ENCODE data around the gene FASTK. TPM values are rescaled to one million over a fixed set of nuclear protein-coding genes. Genes with fewer than 3 reads are reported as not detected.

FASTK gene
- total RNA-seq, 1 donor from 2014 or later = 97.6 TPM

DNA sequence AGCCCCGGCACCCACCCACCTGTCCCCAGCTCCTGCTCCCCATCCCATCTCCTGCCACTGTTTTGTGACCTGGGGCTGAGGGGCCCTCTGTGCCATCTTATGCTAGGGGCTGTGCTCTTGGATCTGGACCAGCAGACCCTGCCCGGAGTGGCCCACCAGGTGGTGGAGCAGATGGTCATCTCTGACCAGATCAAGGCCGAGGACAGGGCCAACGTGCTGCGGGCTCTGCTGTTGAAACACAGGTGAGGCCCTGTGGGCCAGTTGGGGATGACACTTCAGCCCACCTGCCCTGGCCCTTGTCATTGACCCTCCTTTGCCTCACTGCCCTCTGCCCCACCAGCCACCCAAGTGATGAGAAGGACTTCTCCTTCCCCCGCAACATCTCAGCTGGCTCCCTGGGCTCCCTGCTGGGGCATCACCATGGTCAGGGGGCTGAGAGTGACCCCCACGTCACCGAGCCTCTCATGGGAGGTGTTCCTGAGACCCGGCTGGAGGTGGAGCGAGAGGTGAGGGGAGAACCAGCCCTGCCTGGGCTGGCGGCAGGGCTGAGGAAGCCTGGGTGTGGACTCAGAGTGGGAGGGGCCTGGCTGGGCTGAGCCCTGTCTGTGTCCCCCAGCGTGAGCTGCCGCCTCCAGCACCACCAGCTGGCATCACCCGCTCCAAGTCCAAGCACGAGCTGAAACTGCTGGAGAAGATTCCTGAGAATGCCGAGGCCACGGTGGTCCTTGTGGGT, 10.6 kb downstream of the FASTK start:
- TF ChIP-seq, protein P1, sequence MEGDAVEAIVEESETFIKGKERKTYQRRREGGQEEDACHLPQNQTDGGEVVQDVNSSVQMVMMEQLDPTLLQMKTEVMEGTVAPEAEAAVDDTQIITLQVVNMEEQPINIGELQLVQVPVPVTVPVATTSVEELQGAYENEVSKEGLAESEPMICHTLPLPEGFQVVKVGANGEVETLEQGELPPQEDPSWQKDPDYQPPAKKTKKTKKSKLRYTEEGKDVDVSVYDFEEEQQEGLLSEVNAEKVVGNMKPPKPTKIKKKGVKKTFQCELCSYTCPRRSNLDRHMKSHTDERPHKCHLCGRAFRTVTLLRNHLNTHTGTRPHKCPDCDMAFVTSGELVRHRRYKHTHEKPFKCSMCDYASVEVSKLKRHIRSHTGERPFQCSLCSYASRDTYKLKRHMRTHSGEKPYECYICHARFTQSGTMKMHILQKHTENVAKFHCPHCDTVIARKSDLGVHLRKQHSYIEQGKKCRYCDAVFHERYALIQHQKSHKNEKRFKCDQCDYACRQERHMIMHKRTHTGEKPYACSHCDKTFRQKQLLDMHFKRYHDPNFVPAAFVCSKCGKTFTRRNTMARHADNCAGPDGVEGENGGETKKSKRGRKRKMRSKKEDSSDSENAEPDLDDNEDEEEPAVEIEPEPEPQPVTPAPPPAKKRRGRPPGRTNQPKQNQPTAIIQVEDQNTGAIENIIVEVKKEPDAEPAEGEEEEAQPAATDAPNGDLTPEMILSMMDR (IDR thresholded peaks at IDR 0.05; ENCODE audit: unreplicated experiment) = no peak
- no peaks in the 10 kb centered on the region for H3K9me3 Mint-ChIP-seq
- no peaks in the 10 kb centered on the region for H3K27me3 Mint-ChIP-seq (ENCODE audit: low read depth)
- DNase-seq (ENCODE audit: low spot score in 2 of 2, unreplicated experiment in 2 of 2) = no peak
- H3K27ac Mint-ChIP-seq = no peak overlapping the region
- H3K36me3 Mint-ChIP-seq = peaks cover 28% of the 10 kb centered on the region
- H3K4me1 Mint-ChIP-seq = peaks cover 10% of the 10 kb centered on the region
- H3K4me3 Mint-ChIP-seq = no peak overlapping the region

DNA sequence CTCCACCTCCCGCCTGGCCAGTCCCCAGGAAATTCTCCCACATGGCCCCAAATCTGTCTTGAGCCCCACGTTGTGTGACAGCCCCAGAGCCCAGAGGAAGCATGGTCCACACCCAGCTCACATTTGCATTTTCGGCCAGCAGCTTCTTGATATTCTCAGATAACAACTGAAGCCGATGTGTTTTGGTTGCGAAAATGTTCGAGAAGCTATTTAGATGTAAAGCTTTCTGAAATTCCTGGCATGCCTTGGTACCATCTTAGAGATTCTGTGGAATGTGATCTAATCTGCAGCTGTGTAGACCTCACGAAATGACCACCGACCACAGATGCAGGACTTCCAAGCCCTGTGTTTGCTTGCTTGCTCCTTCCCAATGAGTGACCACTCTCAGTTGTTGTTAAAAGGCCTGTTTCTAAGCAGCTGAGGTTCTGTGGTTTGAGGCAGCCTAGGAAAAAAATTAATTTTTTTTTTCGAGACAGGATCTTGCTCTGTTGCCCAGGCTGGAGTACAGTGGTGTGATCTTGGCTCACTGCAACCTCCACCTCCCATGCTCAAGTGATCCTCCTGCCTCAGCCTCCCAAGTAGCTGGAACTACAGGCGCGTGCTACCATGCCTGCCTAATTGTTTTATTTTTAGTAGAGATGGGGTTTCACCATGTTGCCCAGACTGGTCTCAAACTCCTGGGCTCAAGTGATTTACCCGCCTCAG, 12.4 kb downstream of the FASTK start:
- no peaks in the 10 kb centered on the region for H3K9me3 Mint-ChIP-seq
- no peak for DNase-seq (ENCODE audit: low spot score in 2 of 2, unreplicated experiment in 2 of 2)
- TF ChIP-seq, protein P1 (IDR thresholded peaks at IDR 0.05; ENCODE audit: unreplicated experiment) = no peak
- peaks cover 22% of the 10 kb centered on the region for H3K36me3 Mint-ChIP-seq
- no peaks in the 10 kb centered on the region for H3K27me3 Mint-ChIP-seq (ENCODE audit: low read depth)
- no peak overlapping the region for H3K4me3 Mint-ChIP-seq
- peak overlapping the region; percentile 74 for H3K27ac Mint-ChIP-seq
- H3K4me1 Mint-ChIP-seq = peaks cover 13% of the 10 kb centered on the region

DNA sequence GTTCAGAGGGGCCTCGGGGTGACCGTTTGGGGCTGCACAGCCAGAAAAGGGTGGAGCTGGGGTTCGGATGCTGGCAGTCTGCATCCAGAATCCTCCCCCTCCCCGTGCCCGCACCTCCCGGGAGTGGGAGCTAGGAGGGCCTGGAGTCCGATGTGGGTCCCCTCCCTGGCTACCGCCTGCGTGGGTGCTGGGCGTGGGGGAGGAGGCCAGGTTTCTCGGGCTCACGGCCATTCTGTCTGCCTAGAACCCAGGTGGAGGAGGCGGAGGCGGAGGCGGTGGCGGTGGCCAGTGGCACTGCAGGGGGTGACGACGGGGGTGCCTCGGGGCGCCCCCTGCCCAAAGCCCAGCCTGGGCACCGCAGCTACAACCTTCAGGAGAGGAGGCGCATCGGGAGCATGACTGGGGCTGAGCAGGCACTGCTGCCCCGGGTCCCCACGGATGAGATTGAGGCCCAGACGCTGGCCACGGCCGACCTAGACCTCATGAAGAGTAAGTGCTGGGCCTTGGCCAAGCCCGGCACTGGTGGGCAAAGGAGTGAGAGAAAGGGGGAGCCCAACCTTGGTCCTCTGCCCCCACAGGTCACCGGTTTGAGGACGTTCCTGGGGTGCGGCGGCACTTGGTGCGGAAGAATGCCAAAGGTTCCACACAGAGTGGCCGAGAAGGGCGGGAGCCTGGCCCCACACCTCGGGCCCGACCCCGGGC, 14.2 kb downstream of the FASTK start:
- Mint-ChIP-seq H3K9me3 (no peaks in the 10 kb centered on the region), H3K4me3 (no peak overlapping the region), H3K4me1 (peaks cover 27% of the 10 kb centered on the region), H3K27me3 (ENCODE audit: low read depth) (no peaks in the 10 kb centered on the region), H3K36me3 (peaks cover 16% of the 10 kb centered on the region), H3K27ac (no peak overlapping the region)
- DNase-seq (ENCODE audit: low spot score in 2 of 2, unreplicated experiment in 2 of 2) = no peak
- TF ChIP-seq, protein P1 (IDR thresholded peaks at IDR 0.05; ENCODE audit: unreplicated experiment) = no peak

DNA sequence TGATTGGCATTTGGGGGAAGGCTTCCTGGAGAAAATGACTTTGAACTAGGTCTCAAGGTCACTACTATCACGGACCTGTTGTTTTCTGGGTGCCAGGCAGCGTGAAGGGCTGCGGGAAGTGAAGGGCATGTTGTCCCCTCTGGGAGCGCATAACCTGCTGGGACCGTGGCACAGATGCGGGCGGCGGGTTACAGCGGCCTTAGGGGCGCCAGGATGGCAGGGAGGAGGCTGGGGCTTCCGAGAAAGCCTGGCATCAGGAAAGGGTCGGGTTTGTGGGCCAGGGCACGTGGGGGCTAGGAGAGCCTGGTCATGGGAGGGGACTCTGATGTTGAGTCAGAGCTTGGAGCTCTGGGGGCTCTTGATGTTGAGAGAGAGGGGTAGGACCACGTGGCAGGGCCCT, 15.1 kb downstream of the FASTK start:
- Mint-ChIP-seq H3K27me3 (ENCODE audit: low read depth) (no peaks in the 10 kb centered on the region), H3K4me3 (no peak overlapping the region), H3K4me1 (peaks cover 36% of the 10 kb centered on the region), H3K9me3 (no peaks in the 10 kb centered on the region), H3K27ac (no peak overlapping the region), H3K36me3 (peaks cover 16% of the 10 kb centered on the region)
- TF ChIP-seq, protein P1 (IDR thresholded peaks at IDR 0.05; ENCODE audit: unreplicated experiment) = no peak
- DNase-seq (ENCODE audit: low spot score in 2 of 2, unreplicated experiment in 2 of 2) = no peak

DNA sequence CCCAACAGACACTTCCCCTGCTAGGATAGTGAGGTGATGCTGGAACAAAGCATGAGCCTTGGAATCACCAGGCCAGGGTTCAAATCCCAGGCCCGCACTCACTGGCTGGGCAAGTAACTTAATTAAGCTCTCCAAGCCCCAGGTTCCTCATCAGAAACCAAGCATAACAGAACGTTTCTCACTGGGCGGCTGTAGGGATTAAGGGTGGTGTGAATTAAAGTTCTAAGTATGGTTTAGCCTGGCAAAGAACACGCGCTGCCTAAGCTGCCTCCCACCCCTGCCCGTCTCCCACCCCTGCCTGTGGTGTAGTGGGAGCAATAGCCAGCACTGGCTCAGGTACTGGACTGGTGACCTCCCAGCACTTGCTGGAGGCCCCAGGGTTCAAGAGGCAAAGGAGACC, 15.6 kb downstream of the FASTK start:
- DNase-seq (ENCODE audit: low spot score in 2 of 2, unreplicated experiment in 2 of 2) = no peak
- Mint-ChIP-seq H3K4me3 (no peak overlapping the region), H3K27ac (no peak overlapping the region), H3K9me3 (no peaks in the 10 kb centered on the region), H3K36me3 (peaks cover 16% of the 10 kb centered on the region), H3K27me3 (ENCODE audit: low read depth) (no peaks in the 10 kb centered on the region), H3K4me1 (peaks cover 40% of the 10 kb centered on the region)
- TF ChIP-seq, protein P1 (IDR thresholded peaks at IDR 0.05; ENCODE audit: unreplicated experiment) = no peak
